Common myeloid progenitor, CD34-positive (primary cell): ENCODE results near the gene KLHL20.
"Not testable (repeated sequence)": the region's sequence is repeated elsewhere in the genome, so short reads cannot be mapped to it uniquely, and the experiment has no call there.

ENCODE experiments used
- CTCF ChIA-PET: fragments of 350-600 bp; sonication (Branson Sonifier 250); formaldehyde crosslinking; loops from one replicate; lab custom pipeline; 2021; ENCODE audit warnings: antibody characterized with exemption; lab: Charles Lee
- POLR2A ChIA-PET: fragments of 350-600 bp; sonication (Branson Sonifier 250); formaldehyde crosslinking; loops from one replicate; lab custom pipeline; 2021; ENCODE audit warnings: antibody characterized with exemption; lab: Charles Lee
- DNase-seq, 3 donors: peaks; one replicate each; pipeline versions ENCODE4 v3.0.0 to v3.0.0-alpha.2; 2013
- H3K27ac ChIP-seq, 2 experiments: 1 replicate in 1 of 2; 2 replicates in 1 of 2; pipeline ENCODE4 v1.7.0; 2013; ENCODE audit warnings: inconsistent platforms in 2 of 2, low read length in 2 of 2, mild to moderate bottlenecking in 2 of 2, low read depth in 1 of 2, moderate library complexity in 1 of 2; ENCODE audit not compliant: severe bottlenecking in 2 of 2, insufficient read depth in 1 of 2, poor library complexity in 1 of 2
- H3K27me3 ChIP-seq, 5 experiments: replicated peaks in 2 of 5; 1 replicate in 3 of 5; 2 replicates in 2 of 5; pipeline versions ENCODE4 v1.6.1 to v1.7.0; 2013; ENCODE audit warnings: low read length in 4 of 5, mild to moderate bottlenecking in 2 of 5, moderate library complexity in 2 of 5, inconsistent platforms in 1 of 5; ENCODE audit not compliant: insufficient read depth in 5 of 5, control insufficient read depth in 4 of 5
- H3K36me3 ChIP-seq, 4 experiments: 1 replicate in 2 of 4; 2 replicates in 2 of 4; pipeline versions ENCODE4 v1.6.1 to v1.7.0; 2013; ENCODE audit warnings: low read length in 3 of 4, control low read depth in 1 of 4, mild to moderate bottlenecking in 1 of 4; ENCODE audit not compliant: control insufficient read depth in 4 of 4, insufficient read depth in 4 of 4
- H3K4me1 ChIP-seq, 4 experiments: 1 replicate in 3 of 4; 2 replicates in 1 of 4; pipeline versions ENCODE4 v1.6.1 to v1.7.1; 2013; ENCODE audit warnings: low read length in 3 of 4, mild to moderate bottlenecking in 3 of 4, control low read depth in 1 of 4, inconsistent platforms in 1 of 4, moderate library complexity in 1 of 4; ENCODE audit not compliant: control insufficient read depth in 4 of 4, insufficient read depth in 4 of 4; ENCODE audit errors: control extremely low read depth in 1 of 4
- H3K4me3 ChIP-seq, 7 experiments: 1 replicate in 4 of 7; 2 replicates in 3 of 7; pipeline versions ENCODE4 v1.5.1 to v1.7.0; 2013; ENCODE audit warnings: mild to moderate bottlenecking in 7 of 7, low read length in 6 of 7, moderate library complexity in 6 of 7, inconsistent platforms in 2 of 7, low read depth in 2 of 7, control low read depth in 1 of 7; ENCODE audit not compliant: insufficient read depth in 4 of 7, control insufficient read depth in 1 of 7; ENCODE audit errors: extremely low read depth in 1 of 7
- H3K9me3 ChIP-seq, 5 experiments: 1 replicate in 4 of 5; 2 replicates in 1 of 5; pipeline versions ENCODE4 v1.6.1 to v1.7.1; 2013; ENCODE audit warnings: low read length in 4 of 5, mild to moderate bottlenecking in 2 of 5, inconsistent platforms in 1 of 5, low read depth in 1 of 5, moderate library complexity in 1 of 5; ENCODE audit not compliant: control insufficient read depth in 4 of 5, insufficient read depth in 2 of 5; ENCODE audit errors: control extremely low read depth in 1 of 5
- WGBS: methylation state at CpG from one replicate; pipeline ENCODE4 v1.1.5; 2013; ENCODE audit not compliant: insufficient coverage; 5-methylcytosine and 5-hydroxymethylcytosine counted together

The KLHL20 gene

GRCh38 chr1:173784997-173785396 lies 70.2 kb downstream of the KLHL20 start:
- Histone ChIP-seq H3K4me1 (no peaks in the 10 kb centered on the region), H3K27ac (no peak overlapping the region), H3K4me3 (no peak overlapping the region), H3K36me3 (peaks cover 9 to 57% (median 33%) of the 10 kb centered on the region in 4 experiments), H3K9me3 (no peaks in the 10 kb centered on the region), H3K27me3 (no peaks in the 10 kb centered on the region)
- ChIA-PET CTCF (no interaction called here), POLR2A (no interaction called here)
- DNase-seq, result no peak
- 93% methylated on average over 3 of the region's 7 CpGs for WGBS

DNA sequence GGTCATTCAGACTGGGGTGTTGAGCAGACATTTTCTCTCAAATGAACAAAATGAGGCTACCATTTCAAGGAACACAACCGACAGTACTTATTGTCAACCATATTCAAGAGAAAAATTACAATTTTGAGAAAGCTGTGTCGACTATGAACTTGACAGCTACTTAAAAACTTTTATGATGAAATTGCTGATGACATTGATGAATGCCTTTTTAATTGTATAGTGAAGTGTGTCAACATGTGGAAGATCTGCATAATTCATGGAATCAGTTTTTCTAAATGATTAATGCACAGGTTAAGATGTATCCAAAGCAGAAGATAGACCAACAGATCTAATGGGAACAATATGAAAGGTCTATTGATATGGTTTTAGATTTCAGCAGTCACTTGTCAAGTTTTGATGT lies 75.1 kb downstream of the KLHL20 start:
- Histone ChIP-seq H3K27me3 (no peaks in the 10 kb centered on the region), H3K9me3 (peaks cover 0 to 1% (median 0%) of the 10 kb centered on the region in 5 experiments), H3K27ac (no peak overlapping the region), H3K4me1 (no peaks in the 10 kb centered on the region), H3K4me3 (no peak overlapping the region), H3K36me3 (peaks cover 2 to 16% (median 11%) of the 10 kb centered on the region in 4 experiments)
- ChIA-PET POLR2A (no interaction called here), CTCF (interaction anchor here (1.5 kb wide), 1 partner anchor 359 kb away, joined by 4 read pairs; no protein-coding TSS in a partner anchor)
- 100% methylated on average over 1 of the region's 2 CpGs for WGBS
- DNase-seq, result no peak

DNA sequence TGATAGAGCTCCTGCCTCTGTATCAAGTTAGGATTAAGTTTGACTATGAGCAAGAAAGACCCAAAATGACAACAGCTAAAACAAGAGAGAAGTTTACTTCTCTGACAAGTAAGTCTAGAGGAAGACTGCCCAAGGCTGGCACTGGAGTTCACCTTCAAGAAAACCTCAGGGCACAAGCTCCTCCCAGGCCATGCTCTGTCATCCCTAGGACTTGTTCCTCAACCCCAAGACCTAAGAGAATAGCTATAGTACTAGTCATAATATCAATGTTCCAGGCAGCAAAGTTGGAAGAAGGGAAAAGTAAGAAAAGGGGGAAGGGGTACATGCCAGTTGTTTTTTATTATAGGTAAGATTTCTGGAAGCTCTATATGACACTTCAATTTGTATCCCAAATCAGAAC lies 83.3 kb downstream of the KLHL20 start:
- Histone ChIP-seq H3K4me3 (no peak overlapping the region), H3K9me3 (peaks cover 0 to 4% (median 0%) of the 10 kb centered on the region in 5 experiments), H3K27me3 (no peaks in the 10 kb centered on the region), H3K36me3 (peaks cover 2 to 18% (median 9%) of the 10 kb centered on the region in 4 experiments), H3K4me1 (no peaks in the 10 kb centered on the region), H3K27ac (no peak overlapping the region)
- DNase-seq, result no peak
- CTCF ChIA-PET, result no interaction called here
- POLR2A ChIA-PET, result interaction anchor here (0.7 kb wide), 1 partner anchor 158 kb away, joined by 3 read pairs; no protein-coding TSS in a partner anchor

- POLR2A ChIA-PET, result not testable (repeated sequence)
Observed at GRCh38 chr1:173799995-173800394, 85.2 kb downstream of the KLHL20 start.

GRCh38 chr1:173802961-173803360 lies 88.2 kb downstream of the KLHL20 start:
- H3K4me1 ChIP-seq, result no peaks in the 10 kb centered on the region
- no peaks in the 10 kb centered on the region for H3K27me3 ChIP-seq
- WGBS, result 100% methylated on average over 1 of the region's 2 CpGs
- DNase-seq, result no peak
- CTCF ChIA-PET, result no interaction called here
- POLR2A ChIA-PET, result no interaction called here
- H3K36me3 ChIP-seq, result peaks cover 14 to 43% (median 25%) of the 10 kb centered on the region in 4 experiments
- no peak overlapping the region for H3K27ac ChIP-seq
- no peak overlapping the region for H3K4me3 ChIP-seq
- H3K9me3 ChIP-seq, result no peaks in the 10 kb centered on the region

More at GRCh38 chr1:173799995-173800394, 85.2 kb downstream of the KLHL20 start:
- H3K27ac ChIP-seq, H3K4me3 ChIP-seq, DNase-seq, H3K9me3 ChIP-seq, H3K4me1 ChIP-seq, CTCF ChIA-PET, H3K27me3 ChIP-seq: not testable (repeated sequence)
- 100% methylated on average over 1 of the region's 1 CpG for WGBS
- peaks cover 7 to 27% (median 13%) of the 10 kb centered on the region in 4 experiments for H3K36me3 ChIP-seq

GRCh38 chr1:173813654-173814053 lies 98.9 kb downstream of the KLHL20 start:
- 98% methylated on average over 3 of the region's 5 CpGs for WGBS
- not testable (repeated sequence) for H3K4me1 ChIP-seq, H3K4me3 ChIP-seq, H3K27ac ChIP-seq, DNase-seq, H3K9me3 ChIP-seq, H3K27me3 ChIP-seq
- peaks cover 5 to 28% (median 7%) of the 10 kb centered on the region in 4 experiments for H3K36me3 ChIP-seq
- CTCF ChIA-PET, result interaction anchor here (0.6 kb wide), 1 partner anchor 41 kb away, joined by 3 read pairs; no protein-coding TSS in a partner anchor
- POLR2A ChIA-PET, result interaction anchor here (0.6 kb wide), 1 partner anchor 19 kb away, joined by 3 read pairs; no protein-coding TSS in a partner anchor

DNA sequence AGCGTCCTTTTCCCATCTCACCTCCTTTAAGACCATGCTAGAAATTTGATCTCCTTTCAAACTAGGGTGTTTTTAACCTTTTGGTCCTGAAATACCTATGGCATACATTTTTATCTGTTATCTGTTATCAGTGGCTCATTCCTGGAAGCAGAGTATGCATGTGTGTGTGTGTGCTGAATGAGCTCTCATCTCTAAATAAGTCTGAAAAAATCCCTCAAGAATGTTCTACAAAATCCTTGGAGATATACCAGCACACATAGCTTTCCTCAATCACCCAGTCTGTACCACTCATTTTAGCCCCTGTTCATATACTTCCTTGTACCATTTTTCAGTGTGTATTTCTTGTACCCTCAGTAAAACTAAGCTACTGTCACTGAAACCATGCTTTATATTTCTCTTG lies 103.7 kb downstream of the KLHL20 start:
- no CpG with 5 or more reads among the region's 1 CpG for WGBS
- Histone ChIP-seq H3K27me3 (no peaks in the 10 kb centered on the region), H3K36me3 (peaks cover 4 to 21% (median 5%) of the 10 kb centered on the region in 4 experiments)

More for the DNA sequence above, 103.7 kb downstream of the KLHL20 start:
- H3K4me1 ChIP-seq, result peaks cover 6 to 15% (median 7%) of the 10 kb centered on the region in 4 experiments
- POLR2A ChIA-PET, result no interaction called here
- CTCF ChIA-PET, result interaction anchor here (1.2 to 1.3 kb wide), 3 partner anchors 9 to 1076 kb away, joined by 3 read pairs; no protein-coding TSS in a partner anchor
- no peak for DNase-seq
- H3K27ac ChIP-seq, result no peak overlapping the region
- H3K4me3 ChIP-seq, result no peak overlapping the region
- no peaks in the 10 kb centered on the region for H3K9me3 ChIP-seq
